Measurements from ENCODE around the gene CHPT1. TPM values are rescaled to one million over a fixed set of nuclear protein-coding genes. Genes with fewer than 3 reads are reported as not detected.

Gene CHPT1
- total RNA-seq, result 100 to 1,000 TPM in 4 of 9 donors, 10 to 100 TPM in 5; 84.2 to 208 (median 98.9) TPM
- polyA plus RNA-seq, result 100 to 1,000 TPM in 1 of 2 donors, 10 to 100 TPM in 1; 73.5 to 170 TPM
- long read RNA-seq, donor 1, transcript CHPT1-201 (9 exons, 1,585 nt), result major isoform, 249 of 337 reads
- long read RNA-seq, donor 1, transcript CHPT1-205 (8 exons, 2,001 nt), result minor isoform, 37 of 337 reads
- long read RNA-seq, donor 1, partial matches to known transcripts, result 2 of 337 reads
- long read RNA-seq, donor 1, other reads (novel, unspliced or antisense), result 49 of 337 reads
- long read RNA-seq, donor 2, transcript CHPT1-205 (8 exons, 2,001 nt), result minor isoform, 7 of 126 reads
- long read RNA-seq, donor 2, transcript CHPT1-201 (9 exons, 1,585 nt), result major isoform, 93 of 126 reads
- long read RNA-seq, donor 2, partial matches to known transcripts, result 1 of 126 reads
- long read RNA-seq, donor 2, other reads (novel, unspliced or antisense), result 25 of 126 reads
- long read RNA-seq, donor 3, transcript CHPT1-201 (9 exons, 1,585 nt), result major isoform, 312 of 448 reads
- long read RNA-seq, donor 3, transcript CHPT1-205 (8 exons, 2,001 nt), result minor isoform, 31 of 448 reads
- long read RNA-seq, donor 3, partial matches to known transcripts, result 7 of 448 reads
- long read RNA-seq, donor 3, other reads (novel, unspliced or antisense), result 97 of 448 reads

GRCh38 chr12:101697197-101697929 lies at the start of gene CHPT1:
TSS of gene CHPT1 (plus strand) at chr12:101697640. CDS start at chr12:101697862, 222 bp downstream.
- 0 to 1% (median 1%) methylated on average over 19 to 80 of the region's 80 CpGs for WGBS, 4 donors
- Histone ChIP-seq H3K27me3 (no peaks in the 10 kb centered on the region), H3K4me1 (peaks cover 0 to 47% (median 23%) of the 10 kb centered on the region in 12 donors), H3K4me3 (peak within 1 kb of the TSS; percentile 70 to 96 (median 90)), H3K27ac (peak within 1 kb of the TSS; percentile 86 to 98 (median 94)), H3K9me3 (peaks cover 0 to 7% (median 0%) of the 10 kb centered on the region in 12 donors), H3K36me3 (no peaks in the 10 kb centered on the region)
- peak; percentile 79 to 92 (median 90) for DNase-seq
- peak; percentile 73 to 78 (median 76) for ATAC-seq
- intact Hi-C loops (cut with DNase I), result loop anchor here in 4 of 10 donors (2.0 to 10.0 kb wide), 4 partner anchors 17 to 203 kb away; partner anchors contain the start of gene GNPTAB (in 1 of the 4)
- peak; percentile 22 to 57 for TF ChIP-seq POLR2A (IDR thresholded peaks at IDR 0.05)
- TF ChIP-seq, protein P1, sequence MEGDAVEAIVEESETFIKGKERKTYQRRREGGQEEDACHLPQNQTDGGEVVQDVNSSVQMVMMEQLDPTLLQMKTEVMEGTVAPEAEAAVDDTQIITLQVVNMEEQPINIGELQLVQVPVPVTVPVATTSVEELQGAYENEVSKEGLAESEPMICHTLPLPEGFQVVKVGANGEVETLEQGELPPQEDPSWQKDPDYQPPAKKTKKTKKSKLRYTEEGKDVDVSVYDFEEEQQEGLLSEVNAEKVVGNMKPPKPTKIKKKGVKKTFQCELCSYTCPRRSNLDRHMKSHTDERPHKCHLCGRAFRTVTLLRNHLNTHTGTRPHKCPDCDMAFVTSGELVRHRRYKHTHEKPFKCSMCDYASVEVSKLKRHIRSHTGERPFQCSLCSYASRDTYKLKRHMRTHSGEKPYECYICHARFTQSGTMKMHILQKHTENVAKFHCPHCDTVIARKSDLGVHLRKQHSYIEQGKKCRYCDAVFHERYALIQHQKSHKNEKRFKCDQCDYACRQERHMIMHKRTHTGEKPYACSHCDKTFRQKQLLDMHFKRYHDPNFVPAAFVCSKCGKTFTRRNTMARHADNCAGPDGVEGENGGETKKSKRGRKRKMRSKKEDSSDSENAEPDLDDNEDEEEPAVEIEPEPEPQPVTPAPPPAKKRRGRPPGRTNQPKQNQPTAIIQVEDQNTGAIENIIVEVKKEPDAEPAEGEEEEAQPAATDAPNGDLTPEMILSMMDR (IDR thresholded peaks at IDR 0.05), result peak in 1 of 12 donors; percentile 4

DNA sequence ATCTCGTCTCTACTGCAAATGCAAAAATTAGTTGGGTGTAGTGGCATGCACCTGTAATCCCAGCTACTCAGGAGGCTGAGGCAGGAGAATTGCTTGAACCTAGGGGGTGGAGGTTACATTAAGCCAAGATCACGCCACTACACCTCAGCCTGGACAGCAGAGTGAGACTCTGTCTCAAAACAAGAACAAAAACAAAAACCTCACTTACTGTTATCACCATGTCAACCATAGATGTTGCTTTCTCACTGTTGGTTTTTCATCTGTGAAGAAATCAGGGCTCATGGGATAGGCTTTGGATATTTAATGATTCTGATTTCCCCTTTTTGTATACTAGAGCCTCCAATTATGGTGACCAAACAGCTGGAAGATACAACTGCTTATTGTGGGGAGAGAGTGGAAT lies 49.7 kb upstream of the CHPT1 start:
- H3K4me3 ChIP-seq, result no peak overlapping the region
- H3K36me3 ChIP-seq, result no peaks in the 10 kb centered on the region
- DNase-seq (no peak), ATAC-seq (no peak)
- intact Hi-C loops (cut with DNase I), result no loop called here
- no peaks in the 10 kb centered on the region for H3K9me3 ChIP-seq
- no peak overlapping the region for H3K27ac ChIP-seq
- peaks cover 0 to under 1% (median 0%) of the 10 kb centered on the region in 12 donors for H3K4me1 ChIP-seq
- WGBS, 4 donors, result 77 to 82% (median 79%) methylated on average over 2 of the region's 2 CpGs
- TF ChIP-seq POLR2A (IDR thresholded peaks at IDR 0.05), result no peak
- TF ChIP-seq, protein P1 (IDR thresholded peaks at IDR 0.05), result no peak
- peaks cover 0 to 20% (median 0%) of the 10 kb centered on the region in 9 donors for H3K27me3 ChIP-seq

GRCh38 chr12:101648195-101648594 lies 49.2 kb upstream of the CHPT1 start:
- Histone ChIP-seq H3K27ac (no peak overlapping the region), H3K27me3 (peaks cover 0 to 15% (median 0%) of the 10 kb centered on the region in 9 donors), H3K36me3 (no peaks in the 10 kb centered on the region), H3K4me3 (no peak overlapping the region), H3K4me1 (no peaks in the 10 kb centered on the region), H3K9me3 (no peaks in the 10 kb centered on the region)
- intact Hi-C loops (cut with DNase I), result no loop called here
- TF ChIP-seq, protein P1 (IDR thresholded peaks at IDR 0.05), result no peak
- TF ChIP-seq POLR2A (IDR thresholded peaks at IDR 0.05), result no peak
- WGBS, 4 donors, result 51 to 59% (median 56%) methylated on average over 2 of the region's 2 CpGs
- no peak for DNase-seq
- no peak for ATAC-seq
